GM19468 (cell line): Measurements from ENCODE around the gene DNM1.
"Not testable (repeated sequence)": the region's sequence is repeated elsewhere in the genome, so short reads cannot be mapped to it uniquely, and the experiment has no call there.

Experiments
- ATAC-seq: cut with Tn5 transposase; IDR thresholded peaks from one replicate; pipeline ENCODE4 v1.9.1; 2021; ENCODE audit warnings: mild to moderate bottlenecking, moderate library complexity, moderate number of reproducible peaks; ENCODE audit not compliant: unreplicated experiment; ENCODE audit errors: extremely low read depth

The DNM1 gene

DNA sequence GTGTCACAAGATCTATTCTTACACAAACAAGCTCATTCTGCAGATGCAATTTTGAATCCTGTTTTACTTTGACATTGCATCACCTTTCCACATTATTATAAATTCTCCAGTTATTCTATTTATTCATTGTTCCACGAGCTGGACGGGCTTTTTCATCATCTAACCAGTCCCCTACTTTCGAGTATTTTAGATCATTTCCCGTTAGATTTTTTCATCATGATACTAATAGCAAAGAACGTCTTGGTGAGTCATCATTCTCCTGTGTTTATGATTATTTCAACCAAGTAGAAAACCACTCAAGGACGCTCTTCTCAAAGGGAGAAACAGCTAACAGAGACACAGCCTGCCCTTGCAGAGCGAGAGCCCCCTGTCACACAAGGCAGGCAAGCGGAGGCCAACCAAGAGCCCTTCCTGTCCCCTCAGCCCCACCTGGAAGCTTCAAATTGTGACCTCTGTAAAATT, 28.0 kb upstream of the DNM1 start:
- ATAC-seq = no peak

DNA sequence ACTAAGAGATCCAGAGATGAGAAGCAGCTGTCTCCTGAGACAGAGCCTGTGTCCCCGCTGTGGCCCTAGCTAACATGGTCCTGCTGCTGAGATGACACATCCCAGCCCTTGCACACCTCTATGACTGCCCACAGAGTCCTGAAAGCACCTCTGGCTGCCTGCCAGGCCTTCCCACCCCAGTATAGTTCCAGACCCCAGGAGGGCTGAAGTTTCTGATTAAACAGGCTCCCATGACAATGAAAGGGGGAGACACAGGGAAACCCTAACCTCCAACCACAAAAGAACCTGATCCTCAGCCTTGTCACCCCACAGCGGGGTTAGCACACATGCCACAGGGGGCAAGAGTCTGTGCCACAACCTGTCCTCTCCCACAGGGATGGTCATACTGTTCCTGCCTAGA, 27.5 kb upstream of the DNM1 start:
- no peak for ATAC-seq

DNA sequence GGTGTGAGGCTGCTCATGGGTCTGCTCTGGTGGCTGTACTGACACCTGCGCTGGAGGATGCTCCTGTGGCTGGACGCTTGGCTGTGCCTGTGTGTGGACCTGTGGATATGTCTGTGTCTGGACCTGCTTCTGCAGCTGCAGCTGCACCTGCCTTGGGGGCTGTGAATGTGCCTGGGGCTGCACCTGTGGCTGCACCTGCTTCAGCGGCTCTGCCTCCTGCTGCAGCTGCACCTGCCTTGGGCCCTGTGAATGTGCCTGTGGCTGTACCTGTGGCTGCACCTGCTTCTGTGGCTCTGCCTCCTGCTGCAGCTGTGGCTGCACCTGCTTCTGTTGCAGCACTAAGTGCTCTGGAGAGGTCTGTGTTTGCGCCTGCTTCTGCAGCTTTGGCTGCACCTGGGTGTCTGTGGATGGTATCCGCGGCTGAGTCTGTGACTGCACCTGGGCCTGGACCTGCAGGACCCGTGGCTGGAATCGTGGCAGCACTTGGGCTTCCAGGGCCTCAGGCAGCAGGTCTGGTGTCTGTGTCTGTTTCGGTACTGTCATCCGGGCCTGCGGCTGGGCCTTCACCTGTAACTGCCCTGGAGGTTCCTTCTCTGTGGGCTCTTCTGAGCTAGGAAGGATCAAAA, 24.3 kb upstream of the DNM1 start:
- ATAC-seq = no peak

DNA sequence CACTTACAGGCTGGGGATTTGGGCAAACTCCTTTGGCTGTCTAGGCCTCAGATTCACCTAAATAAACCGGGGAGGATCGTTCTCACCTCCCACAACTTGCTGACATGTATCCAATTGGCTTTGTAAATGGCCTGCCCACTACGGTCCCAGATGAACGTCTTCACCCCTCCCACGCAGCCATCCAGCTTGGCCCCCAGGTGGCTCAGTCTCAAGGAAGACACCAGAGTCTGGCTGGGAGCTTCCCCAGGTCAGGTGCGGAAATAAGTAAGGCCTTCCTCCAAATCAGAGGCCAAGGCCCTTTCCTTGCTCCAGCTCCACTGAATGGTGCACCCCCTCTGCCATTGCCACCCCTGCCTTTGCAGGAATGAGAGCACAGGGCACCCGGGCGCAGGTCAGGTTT, 23.2 kb upstream of the DNM1 start:
- ATAC-seq = no peak

DNA sequence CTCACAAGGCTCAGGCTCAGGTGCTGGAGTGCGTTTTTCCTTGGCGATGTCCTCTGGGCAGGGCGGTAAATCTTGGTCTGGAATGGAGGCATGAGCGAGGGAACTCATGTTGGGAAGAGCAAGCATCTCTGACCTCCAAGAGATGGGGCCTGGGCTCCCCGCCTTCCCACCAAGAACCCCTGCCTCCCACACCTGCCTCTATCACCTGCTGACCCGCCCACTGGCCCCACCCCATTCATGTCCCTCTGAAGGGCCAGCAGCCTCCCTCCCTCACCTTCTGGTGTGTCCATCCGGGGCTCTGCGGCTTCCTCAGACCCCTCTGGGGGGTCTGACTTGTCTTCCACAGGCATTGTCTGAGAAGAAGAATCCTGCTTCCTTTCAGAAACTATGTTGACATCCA, 22.7 kb upstream of the DNM1 start:
- no peak for ATAC-seq

DNA sequence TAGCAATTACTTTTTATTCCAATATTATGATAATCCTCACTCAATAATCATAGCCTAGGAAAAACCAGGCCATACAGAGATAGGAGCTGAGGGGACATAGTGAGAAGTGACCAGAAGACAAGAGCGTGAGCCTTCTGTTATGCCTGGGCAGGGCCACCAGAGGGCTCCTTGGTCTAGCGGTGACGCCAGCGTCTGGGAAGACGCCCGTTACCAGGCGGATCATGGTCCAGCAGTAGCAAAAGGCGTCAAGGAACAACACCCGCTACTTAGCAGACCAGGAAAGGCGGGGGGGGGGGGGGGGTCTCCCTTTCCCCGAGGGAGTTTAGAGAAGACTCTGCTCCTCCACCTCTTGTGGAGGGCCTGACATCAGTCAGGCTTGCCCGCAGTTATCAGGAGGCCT, 21.7 kb upstream of the DNM1 start:
- not testable (repeated sequence) for ATAC-seq

- no peak for ATAC-seq
Measured at GRCh38 chr9:128182893-128183588, 20.1 kb upstream of the DNM1 start.

- ATAC-seq = no peak
Measured at GRCh38 chr9:128185979-128186965, 16.9 kb upstream of the DNM1 start.

DNA sequence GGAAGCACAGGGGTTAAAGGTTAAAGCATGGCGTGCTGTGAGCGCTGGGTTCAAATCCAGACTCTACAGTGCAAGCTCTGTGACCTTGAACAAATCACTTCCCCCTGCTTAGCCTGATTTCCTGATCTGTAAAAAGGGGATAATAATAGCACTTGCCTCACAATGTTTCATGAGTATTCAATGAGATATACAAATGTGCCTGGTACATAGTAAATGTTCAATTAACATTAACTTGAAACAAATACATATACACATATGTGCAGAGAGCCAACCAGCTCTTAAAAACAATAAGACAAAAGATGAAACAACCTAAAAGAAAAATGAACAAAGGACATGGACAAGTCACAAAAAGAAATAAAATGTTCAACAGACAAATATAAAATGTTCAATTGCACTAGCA, 15.8 kb upstream of the DNM1 start:
- no peak for ATAC-seq

DNA sequence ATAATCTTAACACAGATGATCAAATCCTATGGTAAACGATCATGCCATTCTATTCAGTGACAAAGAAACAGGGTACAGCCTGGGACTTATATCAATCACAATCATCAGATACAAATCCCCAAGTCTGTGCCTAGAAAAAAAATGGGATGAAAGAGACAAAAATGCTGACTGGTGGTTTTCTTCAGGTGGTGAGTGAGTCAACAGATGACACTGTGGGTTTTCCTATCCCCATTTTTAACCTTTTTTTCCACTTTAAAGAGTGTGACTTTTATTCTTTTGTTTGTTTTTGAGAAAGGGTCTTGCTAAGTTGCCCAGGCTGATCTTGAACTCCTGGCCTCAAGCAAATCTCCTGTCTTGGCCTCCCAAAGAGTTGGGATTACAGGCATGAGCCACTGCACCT, 15.0 kb upstream of the DNM1 start:
- ATAC-seq = no peak

DNA sequence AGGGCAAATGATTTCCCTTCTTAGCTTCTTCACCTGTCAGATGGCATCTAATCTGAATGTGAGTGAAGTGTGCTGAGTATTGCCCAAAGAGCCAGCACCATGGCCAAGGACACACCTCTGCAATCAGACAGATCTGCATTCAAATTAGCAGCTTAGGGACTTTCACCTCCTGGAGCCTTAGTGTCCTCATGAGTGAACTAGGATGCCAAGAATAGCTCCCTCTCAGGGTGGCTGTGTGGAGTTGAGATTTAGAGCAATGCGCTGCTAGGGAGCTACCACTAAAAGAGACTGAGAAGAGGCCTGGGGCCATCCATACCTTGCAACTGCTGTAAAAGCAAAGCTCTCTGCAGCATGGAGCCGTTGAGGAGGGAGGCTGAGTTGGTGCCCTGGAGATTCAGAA, 13.2 kb upstream of the DNM1 start:
- ATAC-seq = no peak

GRCh38 chr9:128190516-128191405, 12.4 kb upstream of the DNM1 start:
- ATAC-seq = no peak

DNA sequence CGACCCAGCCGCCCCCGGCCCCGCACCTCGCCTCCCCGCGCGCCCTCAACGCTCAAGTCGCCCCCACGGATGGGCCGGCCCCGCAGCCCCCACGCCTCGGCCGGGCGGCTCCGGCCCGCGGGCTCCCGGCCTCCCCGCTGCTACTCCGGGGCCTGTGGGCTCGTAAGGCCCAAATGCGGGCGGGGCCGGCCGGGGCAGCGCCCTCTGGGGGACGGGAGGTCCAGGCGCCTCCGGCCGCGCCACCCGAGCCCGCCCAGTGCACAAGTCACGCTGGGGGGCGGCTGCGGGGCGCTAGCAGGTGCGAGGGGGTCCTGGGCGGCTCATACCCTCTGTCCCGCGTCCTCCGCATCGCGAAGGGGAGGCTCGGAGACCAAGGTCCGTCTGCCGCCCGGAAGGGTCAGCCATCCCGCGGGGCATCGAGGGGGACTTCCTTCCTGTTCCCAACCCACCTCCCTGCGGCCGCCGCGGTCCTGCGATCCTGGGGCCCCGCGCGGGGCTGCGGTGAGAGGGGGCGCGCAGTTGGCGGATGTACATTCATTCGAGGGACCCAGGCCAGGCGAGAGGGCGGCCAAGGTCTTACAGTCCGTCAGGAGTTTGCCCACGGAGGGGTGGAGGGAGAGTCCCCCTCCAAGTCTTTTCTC, 11.7 kb upstream of the DNM1 start, which contains the start of gene CIZ1:
CIZ1 (minus strand) TSS at position 167 of the 641 bp plus-strand sequence. CDS start 715 bp downstream, outside the sequence.
- ATAC-seq = peak; percentile 64

- ATAC-seq = no peak
Measured at GRCh38 chr9:128192601-128193371, 10.4 kb upstream of the DNM1 start.

DNA sequence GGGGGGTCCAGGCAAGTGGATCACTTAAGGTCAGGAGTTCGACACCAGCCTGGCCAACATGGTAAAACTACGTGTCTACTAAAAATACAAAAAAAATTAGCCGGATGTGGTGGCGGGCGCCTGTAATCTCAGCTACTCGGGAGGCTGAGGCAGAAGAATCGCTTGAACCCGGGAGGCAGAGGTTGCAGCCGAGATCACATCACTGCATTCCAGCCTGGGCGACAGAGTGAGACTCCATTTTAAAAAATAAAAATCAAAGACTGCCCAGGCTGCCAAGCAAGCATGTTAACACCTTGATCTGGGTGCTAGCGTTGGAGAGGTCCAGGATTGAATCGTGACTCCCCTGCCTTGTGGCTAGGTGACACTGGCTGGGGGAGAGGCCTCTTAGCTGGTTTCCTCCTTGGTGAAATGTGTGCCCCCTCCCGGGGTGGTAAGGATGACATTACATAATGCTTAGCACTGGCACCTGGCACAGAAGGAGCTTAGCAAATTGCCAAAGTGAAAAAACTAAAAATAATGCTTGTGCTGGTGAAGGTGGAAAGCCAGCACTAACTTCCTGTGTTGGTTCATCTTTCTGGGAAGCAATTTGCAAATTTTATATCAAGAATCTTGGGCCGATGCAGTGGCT, 9.6 kb upstream of the DNM1 start:
- ATAC-seq = no peak

DNA sequence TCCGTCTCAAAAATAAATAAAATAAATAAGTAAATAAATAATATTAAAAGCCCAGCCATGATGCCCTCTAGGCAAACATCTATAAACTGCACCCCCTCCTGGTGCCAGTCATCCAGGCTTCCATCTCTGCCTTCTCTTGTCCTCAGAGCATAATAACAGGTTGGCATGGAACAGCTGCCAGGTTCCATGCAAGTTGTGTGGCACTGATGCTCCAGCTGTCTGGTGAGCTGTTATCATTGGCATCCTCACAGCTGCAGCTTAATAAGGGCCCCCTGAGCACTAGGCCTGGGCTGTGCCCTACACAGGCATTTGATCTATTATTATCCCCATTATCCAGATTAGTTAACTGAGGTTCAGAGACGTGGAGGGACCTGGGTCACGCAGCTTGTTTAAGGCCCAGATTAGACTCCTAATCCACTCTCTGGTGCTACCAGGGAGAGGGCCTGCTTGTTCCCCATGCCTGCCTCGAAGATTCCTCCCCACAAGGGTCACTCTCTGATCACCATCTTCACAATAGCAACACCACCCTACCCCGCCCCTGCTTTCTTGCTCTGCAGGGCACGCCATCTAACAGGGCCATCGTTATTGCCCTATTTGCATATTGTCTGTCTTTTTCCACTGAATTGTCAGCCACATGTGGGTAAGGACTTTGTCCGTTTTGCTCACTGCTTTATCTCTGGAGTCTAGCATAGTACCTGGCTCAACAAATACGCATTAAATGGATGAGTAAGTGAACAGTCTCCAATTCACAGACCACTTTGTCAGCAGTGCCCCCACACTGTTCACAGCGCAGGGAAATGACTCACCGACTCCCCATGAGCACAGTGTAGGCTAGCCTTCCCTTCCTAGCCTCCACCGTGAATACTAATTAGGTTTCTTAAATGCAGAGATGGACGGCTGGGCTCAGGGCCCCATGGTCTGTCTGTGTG, 1.5 kb upstream of the DNM1 start:
- ATAC-seq = no peak

DNA sequence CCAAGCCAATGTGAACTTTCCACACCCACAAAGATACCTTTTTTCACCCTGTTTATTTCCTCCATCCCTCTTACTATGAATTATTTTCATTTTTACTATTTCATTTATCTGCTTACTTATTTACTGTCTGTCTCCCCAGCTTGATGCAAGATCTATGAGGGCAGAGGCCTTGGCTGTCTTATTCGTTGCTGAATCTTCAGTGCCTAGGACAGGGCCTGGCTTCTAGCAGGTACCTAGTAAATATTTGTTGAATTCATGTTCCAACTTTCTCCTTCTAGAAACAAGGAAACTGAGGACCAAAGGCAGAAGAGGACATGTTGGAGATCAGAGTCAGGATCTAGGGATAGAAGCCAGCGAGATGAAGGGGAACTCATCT, 543 bp upstream of the DNM1 start:
- no peak for ATAC-seq
